Measurements from ENCODE around the gene RAB11FIP3. TPM values are rescaled to one million over a fixed set of nuclear protein-coding genes. Genes with fewer than 3 reads are reported as not detected.

The RAB11FIP3 gene
- total RNA-seq, 1 experiment from 2014 or later, result 12.8 TPM

- TF ChIP-seq ELF1 (IDR thresholded peaks at IDR 0.05; ENCODE audit: borderline replicate concordance, low read depth), result no peak
- TF ChIP-seq, protein P1, sequence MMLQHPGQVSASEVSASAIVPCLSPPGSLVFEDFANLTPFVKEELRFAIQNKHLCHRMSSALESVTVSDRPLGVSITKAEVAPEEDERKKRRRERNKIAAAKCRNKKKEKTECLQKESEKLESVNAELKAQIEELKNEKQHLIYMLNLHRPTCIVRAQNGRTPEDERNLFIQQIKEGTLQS (IDR thresholded peaks at IDR 0.05), result no peak
- TF ChIP-seq CEBPB (IDR thresholded peaks at IDR 0.05; ENCODE audit: low read depth), result no peak
- TF ChIP-seq EGR1 (IDR thresholded peaks at IDR 0.05; ENCODE audit: low read depth), result no peak
- TF ChIP-seq POLR2A (IDR thresholded peaks at IDR 0.05; ENCODE audit: borderline replicate concordance, extremely low read depth, insufficient read depth, insufficient read length), result no peak
- TF ChIP-seq FOSL1 (IDR thresholded peaks at IDR 0.05; ENCODE audit: low read depth), result no peak
- TF ChIP-seq YY1 (IDR thresholded peaks at IDR 0.05; ENCODE audit: extremely low read depth, insufficient replicate concordance, low read depth, low read length), result no peak
- TF ChIP-seq ZNF274 (IDR thresholded peaks at IDR 0.05; ENCODE audit: low read depth, low read length), result no peak
Measured at GRCh38 chr16:565419-566330, 140.2 kb downstream of the RAB11FIP3 start (continued).

DNA sequence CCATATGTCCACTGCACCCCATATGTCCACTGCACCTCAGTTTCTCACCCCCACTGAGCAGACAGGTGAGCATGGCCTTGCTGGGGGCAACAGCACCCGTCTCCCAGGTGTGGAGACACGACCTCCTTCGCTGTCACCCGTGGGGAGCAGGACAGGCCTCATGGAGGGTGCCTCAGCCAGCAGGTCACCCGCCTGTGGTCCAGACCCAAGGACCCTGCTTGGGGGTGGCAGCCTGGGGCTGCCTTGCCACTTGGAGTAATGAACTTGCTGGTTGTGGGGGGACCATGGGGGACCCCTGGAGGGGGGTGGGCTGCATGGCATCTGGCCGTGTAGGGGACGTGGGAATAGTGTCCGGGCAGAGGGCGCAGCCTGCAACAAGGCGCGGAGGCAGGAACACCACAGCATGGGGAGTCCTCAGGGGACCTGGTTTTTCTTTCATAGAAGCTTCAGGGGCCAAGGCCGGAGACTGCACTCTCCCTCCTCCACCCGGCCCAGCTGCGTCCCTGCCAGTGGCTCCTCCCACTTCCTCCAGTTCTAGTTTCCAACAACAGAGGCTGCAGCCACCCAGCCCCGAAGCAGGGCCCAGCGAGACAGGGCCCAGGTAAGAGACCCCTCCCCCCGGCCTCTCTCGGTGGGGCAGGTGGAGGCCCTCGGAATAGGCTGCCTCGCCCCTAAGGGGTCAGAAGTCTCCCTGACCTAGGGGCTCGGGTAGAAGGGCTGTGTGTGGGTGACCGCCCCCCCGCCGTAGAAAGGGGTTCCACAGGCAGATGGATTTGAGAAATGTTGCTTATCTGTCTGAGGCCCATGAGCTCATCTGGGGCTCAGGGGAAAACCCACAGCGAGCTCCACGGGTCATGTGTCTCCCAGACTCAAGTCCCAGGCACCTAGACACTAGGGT is 141.3 kb downstream of the RAB11FIP3 start, which contains the start of gene NHLRC4:
Gene NHLRC4 (plus strand): TSS at position 531 of the 898 bp plus-strand sequence. CDS start 1,043 bp downstream, outside the sequence.
- no peak within 1 kb of the TSS for H3K4me2 ChIP-seq (ENCODE audit: low read length)
- ChIA-PET POLR2A (no interaction called here), CTCF (interaction anchor here (1.2 kb wide), 1 partner anchor 175 kb away, joined by 3 read pairs; no protein-coding TSS in a partner anchor), RAD21 (ENCODE audit: low non-redundant PET in 1 of 2, low total read pairs in 2 of 2, uncharacterized antibody in 2 of 2, unreplicated experiment in 2 of 2) (no interaction called here)
- ATAC-seq (no peak), DNase-seq (ENCODE audit: low read depth, low spot score) (no peak)
- H3K36me3 ChIP-seq (ENCODE audit: control insufficient read depth in 1 of 2, insufficient read depth in 2 of 2, low read length in 2 of 2), result no peaks in the 10 kb centered on the region
- H3K9me3 ChIP-seq (ENCODE audit: control insufficient read depth in 1 of 2, insufficient read depth in 1 of 2, low read depth in 1 of 2, low read length in 2 of 2), result no peaks in the 10 kb centered on the region
- H2AFZ ChIP-seq (ENCODE audit: low read depth, low read length, poor library complexity, severe bottlenecking), result no peak within 1 kb of the TSS
- no TSS peak for BruUV-seq (replicated peaks)
- H3K4me3 ChIP-seq (replicated peaks in 1 of 2; ENCODE audit: low read depth in 1 of 2, low read length in 2 of 2), result no peak within 1 kb of the TSS
- H4K20me1 ChIP-seq (ENCODE audit: insufficient read depth), result no peaks in the 10 kb centered on the region
- peaks cover 7 to 16% of the 10 kb centered on the region in 2 experiments for H3K4me1 ChIP-seq (ENCODE audit: control insufficient read depth in 1 of 2, insufficient read depth in 2 of 2, low read length in 2 of 2)
- H3K9ac ChIP-seq (ENCODE audit: low read length), result no peak within 1 kb of the TSS
- no peaks in the 10 kb centered on the region for H3K27me3 ChIP-seq (ENCODE audit: insufficient read depth, low read length)
- intact Hi-C loops (cut with micrococcal nuclease), result no loop called here
- no peak within 1 kb of the TSS for H3K27ac ChIP-seq (ENCODE audit: low read depth, low read length)
- H3K79me2 ChIP-seq (ENCODE audit: insufficient read depth, low read length), result peaks cover 9% of the 10 kb centered on the region; the same call in 1 of the 2 replicates
- TF ChIP-seq TCF7L2 (IDR thresholded peaks at IDR 0.05; ENCODE audit: borderline replicate concordance, extremely low read depth, insufficient read depth, insufficient read length) (no peak), JUND (IDR thresholded peaks at IDR 0.05) (no peak), SIN3A (IDR thresholded peaks at IDR 0.05; ENCODE audit: low read depth) (no peak), EZH2phosphoT487 (IDR thresholded peaks at IDR 0.05; ENCODE audit: borderline replicate concordance) (no peak), FOSL1 (IDR thresholded peaks at IDR 0.05; ENCODE audit: low read depth) (no peak)
- TF ChIP-seq, protein P1 (IDR thresholded peaks at IDR 0.05), result no peak
- no peaks in the 10 kb centered on the region for H3K9me2 ChIP-seq (ENCODE audit: insufficient read depth)
